Esophagus muscularis mucosa (tissue), 4 donors: ENCODE data around the gene ATAD1.

ENCODE experiments used
- CTCF ChIP-seq, 3 experiments: fragments of 200-600 bp in 2 of 3; fragments of 450-650 bp in 1 of 3; sonication (generic) in 2 of 3; IDR thresholded peaks; one replicate each; pipeline ENCODE4 v1.5.1; 2017 to 2019; ENCODE audit warnings: antibody characterized with exemption in 3 of 3, mild to moderate bottlenecking in 2 of 3, moderate library complexity in 1 of 3
- EP300 ChIP-seq: sonication (generic); formaldehyde crosslinking; IDR thresholded peaks from one replicate; pipeline ENCODE4 v1.6.1; 2017; ENCODE audit warnings: antibody characterized with exemption
- POLR2A ChIP-seq: fragments of 450-650 bp; IDR thresholded peaks from one replicate; pipeline ENCODE4 v1.6.1; 2017; ENCODE audit warnings: antibody characterized with exemption, moderate library complexity, mild to moderate bottlenecking, low read depth
- POLR2AphosphoS5 ChIP-seq, 2 donors: sonication (generic); formaldehyde crosslinking; IDR thresholded peaks; one replicate each; pipeline ENCODE4 v1.6.1; 2017; ENCODE audit warnings: antibody characterized with exemption in 2 of 2

GRCh38 chr10:87752566-87752965 is 65.5 kb downstream of the ATAD1 start:
- TF ChIP-seq CTCF (IDR thresholded peaks at IDR 0.05) (no peak), POLR2AphosphoS5 (IDR thresholded peaks at IDR 0.05) (no peak), POLR2A (no peak), EP300 (no peak)
